Stimulated activated CD8-positive, alpha-beta memory T cell treated with anti-CD3 and anti-CD28 coated beads, Interleukin-4, amount 100 ng/mL, for 4 hours (primary cell): ENCODE measurements around the gene HES3.
"Not testable (repeated sequence)": the region's sequence is repeated elsewhere in the genome, so short reads cannot be mapped to it uniquely, and the experiment has no call there.

Source experiments
- DNase-seq, 2 donors: peaks; one replicate each; pipeline ENCODE4 v3.0.0-alpha.2; 2020; ENCODE audit warnings: low read depth in 2 of 2, low spot score in 1 of 2

HES3 gene

DNA sequence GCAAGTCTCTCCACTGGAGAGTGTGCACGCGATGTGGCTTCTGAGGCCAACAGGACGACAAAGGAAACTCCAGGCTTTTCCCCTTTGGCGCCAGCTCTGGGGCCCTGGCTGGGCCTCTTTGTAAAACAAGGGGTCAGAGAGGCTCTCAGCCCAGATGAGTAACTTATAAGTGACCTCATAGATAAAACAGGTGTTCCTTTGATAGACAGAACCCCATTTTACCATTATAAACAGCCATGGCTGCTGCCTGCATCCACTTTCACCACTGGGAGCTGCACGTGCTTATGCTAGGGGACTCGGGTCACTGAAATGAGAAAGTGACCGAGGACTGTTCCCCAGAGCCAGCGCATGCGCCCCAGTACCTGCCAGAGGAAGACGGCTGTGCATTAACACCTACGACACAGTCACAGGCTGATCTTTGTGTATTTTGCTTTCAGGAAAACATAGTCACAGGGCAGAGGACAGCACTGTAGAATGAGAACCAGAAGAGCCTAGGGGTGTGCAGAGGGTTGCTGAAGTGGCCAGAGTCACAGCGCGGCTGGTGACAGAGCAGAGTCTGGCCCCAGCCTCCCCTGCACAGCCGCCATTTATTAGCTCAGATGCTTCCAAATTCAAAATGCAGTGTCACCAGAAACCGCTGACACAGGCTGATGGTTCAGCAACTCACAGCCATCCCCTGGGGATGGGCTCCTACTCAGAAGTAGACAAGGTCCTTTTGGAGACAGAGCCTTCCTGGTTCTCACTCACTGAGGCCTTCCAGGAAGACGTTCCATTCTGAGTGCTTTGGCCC, 25.4 kb upstream of the HES3 start:
- DNase-seq, result no peak

DNA sequence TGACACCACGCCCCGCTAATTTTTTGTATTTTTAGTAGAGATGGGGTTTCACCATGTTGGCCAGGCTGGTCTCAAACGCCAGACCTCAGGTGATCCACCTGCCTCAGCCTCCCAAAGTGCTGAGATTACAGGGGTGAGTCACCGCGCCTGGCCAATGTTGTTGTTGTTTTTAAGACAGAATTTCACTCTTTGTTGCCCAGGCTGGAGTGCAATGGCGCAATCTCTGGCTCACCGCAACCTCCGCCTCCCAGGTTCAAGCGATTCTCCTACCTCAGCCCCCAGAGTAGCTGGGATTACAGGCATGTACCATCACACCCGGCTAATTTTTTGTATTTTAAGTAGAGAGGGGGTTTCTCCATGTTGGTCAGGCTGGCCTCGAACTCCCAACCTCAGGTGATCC, 24.3 kb upstream of the HES3 start:
- not testable (repeated sequence) for DNase-seq

DNA sequence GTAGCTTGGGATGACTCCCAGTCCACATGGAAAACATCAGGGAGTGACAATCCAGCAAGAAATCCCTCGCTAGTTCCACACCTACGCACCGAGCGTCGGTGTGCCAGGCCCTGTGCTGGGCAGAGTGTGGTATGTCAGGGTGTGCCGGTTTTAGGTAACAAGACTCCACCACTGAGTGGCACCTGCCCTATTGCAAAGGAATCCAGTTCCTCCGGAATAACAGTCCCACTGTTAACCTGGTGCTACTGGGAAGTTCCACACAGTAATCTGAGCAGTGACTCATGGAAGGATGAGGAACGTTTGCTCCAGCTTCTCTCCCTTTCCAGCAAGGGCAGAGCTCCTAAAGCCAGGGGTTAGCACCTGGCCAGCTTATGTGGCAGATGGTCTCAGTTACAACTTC, 23.7 kb upstream of the HES3 start:
- DNase-seq, result no peak

DNA sequence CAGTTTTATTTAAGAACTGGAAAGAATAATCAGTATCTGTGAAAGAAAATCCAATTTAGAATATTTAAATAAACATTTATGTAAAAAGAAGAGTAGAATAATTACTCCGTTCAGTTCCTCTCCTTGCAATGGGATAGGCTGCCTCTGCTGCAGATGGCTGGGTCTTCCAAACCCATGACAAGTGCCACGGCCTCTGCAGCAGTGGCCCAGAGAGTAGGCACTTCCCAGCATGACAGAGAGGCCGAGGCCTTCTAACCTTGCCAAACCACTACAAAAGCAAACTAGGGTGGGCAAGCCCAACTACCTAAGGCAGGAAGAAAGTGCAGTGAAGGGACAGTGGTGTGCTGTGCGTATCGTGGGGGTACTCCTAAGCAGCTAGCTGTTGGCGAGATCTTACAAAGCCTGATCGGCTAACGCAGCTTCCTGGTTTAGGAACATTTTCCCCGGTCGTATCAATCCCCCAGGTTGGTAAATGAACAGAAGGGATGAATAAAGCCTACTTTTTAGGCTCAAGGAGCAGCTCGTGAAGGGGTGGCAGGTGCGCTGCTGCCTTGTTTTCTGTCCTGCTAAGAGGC, 22.7 kb upstream of the HES3 start:
- DNase-seq, result no peak

DNA sequence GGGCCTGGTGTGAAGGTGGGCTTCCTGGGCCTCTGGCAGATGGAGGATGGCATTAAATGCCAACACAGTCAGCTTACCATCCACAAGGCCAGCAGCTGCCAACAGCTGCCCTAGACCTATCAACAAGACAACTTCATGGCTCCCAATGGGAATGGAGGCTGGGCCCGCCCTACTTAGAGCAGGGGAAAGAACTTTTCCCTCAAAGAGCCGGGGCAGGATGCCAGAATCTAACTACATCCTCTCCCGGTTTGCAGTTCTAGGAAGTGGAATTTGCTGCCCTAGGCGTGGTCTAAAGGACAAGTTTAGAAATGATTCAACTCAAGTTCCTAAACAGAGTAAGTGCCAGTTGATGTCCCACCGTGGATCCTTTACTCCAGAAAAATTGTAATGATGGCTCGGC, 21.3 kb upstream of the HES3 start:
- DNase-seq, result no peak

DNA sequence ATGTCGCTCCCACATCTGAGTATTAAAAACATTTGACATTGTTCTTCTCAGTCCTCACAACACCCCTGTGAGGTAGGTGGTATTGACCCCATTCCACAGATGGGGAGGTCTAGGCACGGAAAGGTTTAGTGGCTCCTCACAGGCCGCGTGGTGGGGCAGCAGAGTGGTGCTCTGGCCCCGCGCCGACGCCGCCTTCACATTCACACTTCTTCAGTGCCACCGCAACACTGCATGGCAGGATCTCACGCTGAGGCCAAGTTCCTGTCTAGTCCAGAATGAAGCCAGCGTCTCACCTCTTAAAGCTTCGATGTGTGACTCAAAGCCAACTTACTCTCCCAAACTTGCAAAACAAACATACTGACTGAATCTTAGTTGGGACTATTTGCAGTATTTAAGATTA, 20.4 kb upstream of the HES3 start:
- no peak for DNase-seq

DNA sequence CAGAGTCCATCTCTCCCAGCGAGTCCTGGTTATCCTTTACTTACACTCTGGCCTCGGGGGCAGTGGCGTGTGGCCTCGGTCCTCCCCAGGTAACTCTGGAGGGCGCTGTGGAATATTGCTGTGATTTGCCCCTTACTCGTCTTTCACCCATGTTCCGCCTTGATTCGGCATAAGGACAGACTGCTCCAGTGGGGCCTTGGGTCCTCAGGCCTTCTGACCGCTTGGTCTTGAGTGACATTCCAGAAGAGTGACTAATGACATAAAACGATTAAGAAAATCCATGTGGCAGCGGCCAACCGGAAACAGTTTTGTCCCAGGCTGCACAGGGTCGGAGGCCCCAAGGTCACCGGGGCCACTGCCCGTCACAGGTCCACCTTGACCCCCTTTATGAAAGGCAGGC, 19.3 kb upstream of the HES3 start:
- DNase-seq, result no peak

DNA sequence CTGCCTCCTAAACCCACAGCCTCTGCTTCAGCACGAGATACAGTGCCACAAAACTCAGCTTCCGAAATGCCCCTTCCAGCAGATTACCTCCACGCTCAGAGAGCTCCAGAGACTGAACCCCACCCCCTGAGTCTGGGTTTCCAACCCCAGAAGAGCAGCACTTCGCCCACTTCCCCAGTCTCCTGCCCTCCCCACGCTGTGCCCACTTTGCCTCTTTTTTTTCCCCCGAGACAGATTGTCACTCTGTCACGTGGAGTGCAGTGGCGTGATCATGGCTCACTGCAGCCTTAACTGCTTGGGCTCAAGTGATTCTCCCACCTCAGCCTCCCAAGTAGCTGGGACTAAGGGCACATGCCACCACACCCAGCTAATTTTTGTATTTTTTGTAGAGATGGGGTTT, 18.3 kb upstream of the HES3 start:
- no peak for DNase-seq

DNA sequence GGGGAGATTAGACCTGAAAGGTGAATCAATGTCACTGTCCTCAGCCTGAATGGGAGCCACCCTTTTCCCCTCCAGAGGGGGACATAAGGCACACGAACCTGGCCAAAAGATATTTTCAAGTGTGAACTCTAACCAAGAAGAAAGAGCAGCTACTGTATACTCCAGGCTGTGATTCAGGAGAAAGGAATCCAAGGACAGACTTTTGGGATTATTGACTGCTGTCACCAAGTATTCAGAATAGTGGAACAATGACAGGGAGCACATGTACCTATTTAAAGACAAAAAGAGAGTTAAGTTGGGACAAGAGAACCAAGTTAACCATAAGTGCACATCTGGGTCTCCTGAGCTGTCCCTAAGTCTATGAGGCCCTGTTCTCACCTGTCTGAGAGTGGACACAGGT, 10.6 kb upstream of the HES3 start:
- DNase-seq, result no peak

DNA sequence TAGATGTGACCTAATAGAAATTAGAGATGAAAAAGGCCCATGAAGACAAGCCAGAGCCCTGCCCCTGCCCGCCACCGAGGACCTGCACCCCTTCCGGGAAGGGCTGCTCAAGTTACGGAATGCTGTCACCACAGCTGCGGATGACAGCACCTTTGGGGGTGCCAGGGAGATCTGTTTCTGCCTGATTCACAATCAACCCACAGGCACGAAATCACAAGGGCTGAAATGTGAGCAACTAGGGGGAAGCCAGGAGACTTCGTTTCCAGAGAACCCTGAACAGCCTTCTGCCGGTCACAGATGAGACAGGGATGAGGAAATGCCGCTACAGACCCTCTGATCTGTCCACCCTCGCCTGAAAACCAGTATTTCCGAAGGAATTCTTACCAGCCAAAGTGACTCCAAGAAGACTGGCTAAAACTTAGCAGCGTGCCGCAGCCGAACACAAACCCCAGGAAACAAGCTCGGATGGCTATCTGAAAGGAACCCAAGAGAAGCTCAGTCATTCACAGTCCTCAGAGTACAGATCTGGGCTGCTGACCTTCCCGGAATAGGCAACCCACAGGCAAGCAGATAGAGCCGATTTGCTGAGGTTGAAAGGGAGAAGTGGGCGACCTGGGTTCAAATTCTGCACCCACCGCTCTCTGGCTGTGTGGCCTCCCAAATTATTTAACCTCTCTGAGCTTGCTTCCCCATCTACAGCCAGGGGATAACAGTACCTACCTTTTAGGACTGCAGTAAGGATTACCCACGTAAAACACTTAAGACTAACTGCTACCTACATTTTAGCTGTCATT, 9.3 kb upstream of the HES3 start:
- DNase-seq, result no peak

DNA sequence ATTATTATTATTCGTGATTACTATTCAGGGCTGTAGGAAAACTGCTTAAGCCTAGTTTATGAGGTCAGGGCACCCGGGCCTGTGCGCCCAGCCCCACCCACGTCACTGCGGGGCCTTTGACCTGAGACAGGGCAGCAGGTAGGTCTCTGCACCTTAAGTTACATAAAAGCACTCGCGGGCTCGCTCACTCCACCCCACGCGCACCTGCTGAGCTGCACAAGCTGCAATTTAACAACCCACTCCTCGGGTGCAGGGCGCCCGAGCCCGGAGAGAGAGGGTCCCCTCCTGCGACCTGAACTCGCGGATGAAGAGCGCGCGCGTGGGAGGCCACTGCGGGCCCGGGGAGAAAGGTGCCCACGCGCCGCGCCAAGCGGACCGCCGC, 8.7 kb upstream of the HES3 start:
- DNase-seq, result no peak

DNA sequence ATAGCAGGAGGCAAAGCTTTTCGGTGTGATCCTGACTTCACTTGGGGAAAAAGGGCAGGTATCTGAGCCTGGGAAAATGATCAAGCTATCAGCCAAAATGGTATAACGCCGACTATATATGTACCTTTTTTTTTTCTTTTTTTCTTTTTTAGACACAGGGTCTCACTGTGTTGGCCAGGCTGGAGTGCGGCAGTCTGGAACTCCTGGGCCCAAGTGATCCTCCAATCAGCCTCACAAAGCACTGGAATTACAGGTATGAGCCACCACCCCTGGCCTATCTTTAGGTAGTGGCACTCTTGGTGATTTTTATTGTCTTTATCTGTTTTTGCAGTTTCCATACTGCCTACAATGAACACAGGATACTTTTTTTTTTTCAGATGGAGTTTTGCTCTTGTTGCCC, 6.9 kb upstream of the HES3 start:
- no peak for DNase-seq

DNA sequence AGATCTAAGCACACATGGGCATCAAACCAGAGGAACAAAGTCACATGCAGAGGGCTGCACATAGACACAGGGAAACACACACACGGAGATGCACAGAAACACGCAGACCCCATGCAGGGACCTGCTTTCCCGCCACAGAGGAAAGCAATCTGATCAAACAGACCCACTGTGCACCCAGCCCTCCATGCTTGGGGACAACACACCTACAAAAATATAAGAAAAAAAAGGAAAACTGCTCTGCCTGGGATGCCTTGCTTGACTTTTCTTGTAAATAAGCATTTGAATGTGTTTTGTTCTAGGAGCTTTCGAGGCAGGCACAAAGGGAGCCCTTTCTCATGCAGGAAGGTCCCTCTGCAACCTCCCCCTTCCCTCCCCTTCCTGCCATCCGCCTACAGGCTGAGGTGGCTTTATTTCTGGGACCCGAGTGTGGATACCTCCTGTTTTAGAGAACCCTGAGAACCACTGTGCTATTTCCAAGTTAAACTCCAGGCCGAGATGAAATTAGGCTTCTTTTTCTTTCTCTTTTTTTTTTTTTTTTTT, 4.7 kb upstream of the HES3 start:
- DNase-seq, result no peak

DNA sequence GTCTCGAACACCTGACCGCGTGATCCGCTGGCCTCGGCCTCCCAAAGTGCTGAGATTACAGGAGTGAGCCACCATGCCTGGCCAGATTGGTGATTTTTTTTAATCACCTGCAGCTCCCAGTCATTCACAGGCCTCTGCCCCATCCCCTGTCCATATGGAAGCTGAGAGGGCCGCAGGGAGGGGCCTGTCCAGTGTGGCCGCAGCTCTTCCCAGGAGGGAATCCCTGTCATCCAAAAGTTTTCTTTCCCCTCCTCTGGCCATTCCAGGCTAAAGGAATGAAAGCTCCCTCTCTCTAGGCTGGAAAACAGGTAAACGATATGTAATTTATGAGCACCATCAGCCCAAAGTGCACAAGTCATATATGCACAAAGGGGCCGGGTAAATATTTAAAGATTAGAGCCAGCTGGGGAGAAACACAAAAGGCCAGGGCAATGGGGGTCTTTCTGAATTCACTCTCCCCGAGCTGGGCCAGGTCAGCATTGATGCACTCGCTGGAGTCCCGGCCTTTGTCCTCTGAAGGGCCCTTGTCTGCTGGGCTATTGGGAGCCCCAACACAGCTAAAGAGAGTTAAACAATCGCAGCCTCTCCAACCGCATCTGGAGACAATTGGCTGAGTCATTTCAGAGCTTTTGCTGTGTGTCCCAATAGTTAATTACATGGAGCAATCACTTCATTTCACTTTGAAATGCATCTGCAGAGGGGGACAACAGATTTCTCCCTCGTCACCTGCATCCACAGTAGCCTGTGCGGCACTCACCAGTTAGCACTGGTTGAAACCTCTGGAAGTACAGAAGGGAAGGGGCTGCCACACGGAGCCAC, 3.8 kb upstream of the HES3 start:
- DNase-seq, result no peak

DNA sequence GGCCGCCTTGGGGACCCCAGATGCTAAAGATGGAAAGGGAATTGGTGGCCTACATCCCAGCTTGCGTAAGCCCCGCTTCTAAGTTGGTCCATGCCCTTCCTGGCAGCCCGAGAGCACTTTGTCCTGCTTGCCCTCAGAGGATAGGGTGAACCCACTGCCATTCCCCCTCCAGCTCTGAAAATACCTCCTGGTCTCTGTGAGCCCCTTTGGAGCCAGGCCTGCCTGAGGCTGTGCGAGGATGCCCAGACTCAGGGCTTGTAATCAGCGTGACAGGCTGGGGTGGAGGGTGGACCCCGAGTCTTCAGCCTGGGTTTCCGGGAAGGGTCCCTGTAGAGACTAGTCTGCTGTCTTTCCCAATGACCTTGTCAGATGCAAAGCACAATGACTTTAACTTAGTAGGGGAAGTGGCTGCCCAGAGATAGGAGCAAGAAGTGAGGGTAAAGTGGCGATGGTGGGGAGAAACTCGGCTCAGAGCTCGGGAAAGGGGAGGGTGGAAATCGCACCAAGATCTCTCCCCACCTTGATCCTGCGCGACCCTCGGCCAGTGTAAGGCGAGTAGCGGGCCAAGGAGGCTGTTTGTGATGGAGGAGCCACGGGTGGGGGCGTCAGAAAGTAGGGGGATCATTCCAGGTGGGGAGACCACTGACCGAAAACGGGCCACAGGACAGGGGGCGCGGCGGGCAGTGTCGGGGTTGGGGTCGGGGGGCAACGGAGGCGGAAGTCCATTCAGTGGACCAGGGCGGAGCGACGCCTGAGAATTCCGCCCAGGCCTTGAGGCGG, 2.7 kb upstream of the HES3 start:
- no peak for DNase-seq

DNA sequence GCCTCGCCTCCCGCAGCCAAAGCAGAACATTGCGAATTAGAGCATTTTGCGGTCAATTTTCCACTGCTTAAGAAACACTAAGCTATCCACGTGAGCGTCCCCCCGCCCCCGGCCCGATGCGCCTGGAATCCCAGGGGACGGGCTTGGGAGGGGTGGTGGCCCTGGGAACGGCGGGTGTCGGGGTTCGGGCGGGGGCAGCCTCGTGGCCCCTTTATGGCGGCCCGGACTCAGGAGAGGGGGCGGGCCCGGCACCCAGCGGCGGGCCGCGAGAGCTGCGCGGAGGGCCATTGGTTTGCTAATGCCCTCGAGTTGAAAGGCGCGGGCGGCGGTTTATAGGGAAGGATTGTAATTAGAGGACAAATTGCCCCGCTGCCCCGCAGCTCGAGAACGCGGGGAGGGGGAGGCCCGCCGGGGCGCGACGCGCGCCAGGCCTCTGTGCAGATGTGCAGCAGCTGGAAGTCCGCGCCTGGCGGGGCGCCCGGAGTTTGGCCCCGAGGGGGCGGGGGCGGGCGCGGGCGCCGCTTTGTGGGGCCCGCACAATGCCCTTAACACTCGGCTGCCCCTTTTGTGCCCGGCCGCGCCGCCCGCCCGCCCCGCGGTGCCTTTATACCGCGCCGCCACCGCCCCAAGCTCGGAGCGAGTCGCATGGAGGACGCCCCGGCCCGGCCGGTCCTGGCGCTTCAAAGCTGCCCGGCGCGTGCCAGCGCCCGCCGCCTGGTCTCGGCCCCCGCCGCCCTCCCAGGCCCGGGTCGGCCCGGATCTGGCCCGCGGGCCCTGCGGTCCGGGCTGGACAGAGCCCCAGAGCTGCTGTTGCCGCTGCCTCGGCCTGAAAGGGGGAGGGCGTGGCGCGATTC, 1.9 kb upstream of the HES3 start:
- DNase-seq, result no peak

DNA sequence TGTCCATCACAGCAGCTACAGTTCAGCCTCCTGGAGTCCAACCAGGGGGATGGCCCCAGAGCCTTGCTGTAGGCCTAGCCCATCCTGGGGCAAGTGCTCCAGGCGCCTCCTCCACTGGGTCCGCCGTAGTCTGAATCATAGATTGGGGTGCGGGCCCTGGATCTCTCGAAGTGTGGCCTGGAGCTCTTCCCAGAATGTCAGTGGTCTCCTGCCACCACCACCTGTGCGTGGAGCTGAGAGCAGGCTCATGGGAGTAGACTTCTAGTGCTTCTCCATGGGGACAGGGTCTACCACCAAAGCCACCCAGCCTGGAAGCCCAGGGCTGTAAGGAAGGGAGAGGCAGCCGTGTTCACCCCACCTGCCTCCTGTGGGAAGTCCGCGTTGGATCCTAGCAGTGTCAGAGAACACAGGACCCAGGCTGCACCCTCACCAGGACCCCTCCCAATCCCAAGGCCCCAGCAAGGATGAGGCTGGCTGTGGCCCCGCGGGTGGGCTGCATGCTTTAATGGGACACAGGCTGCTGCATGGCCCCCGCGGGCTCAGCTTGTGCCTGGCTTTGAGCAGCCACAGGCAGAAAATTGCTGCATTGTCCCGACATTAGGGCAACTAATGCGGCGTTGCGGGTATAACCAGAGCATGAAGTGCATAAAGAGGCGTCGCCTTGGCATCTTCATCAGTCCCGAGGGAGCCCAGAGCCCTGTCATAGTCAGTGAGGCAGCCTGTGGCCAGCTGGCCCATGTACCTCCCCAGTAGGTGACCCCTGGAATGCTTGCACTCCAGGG, 735 bp upstream of the HES3 start:
- DNase-seq, result no peak

DNA sequence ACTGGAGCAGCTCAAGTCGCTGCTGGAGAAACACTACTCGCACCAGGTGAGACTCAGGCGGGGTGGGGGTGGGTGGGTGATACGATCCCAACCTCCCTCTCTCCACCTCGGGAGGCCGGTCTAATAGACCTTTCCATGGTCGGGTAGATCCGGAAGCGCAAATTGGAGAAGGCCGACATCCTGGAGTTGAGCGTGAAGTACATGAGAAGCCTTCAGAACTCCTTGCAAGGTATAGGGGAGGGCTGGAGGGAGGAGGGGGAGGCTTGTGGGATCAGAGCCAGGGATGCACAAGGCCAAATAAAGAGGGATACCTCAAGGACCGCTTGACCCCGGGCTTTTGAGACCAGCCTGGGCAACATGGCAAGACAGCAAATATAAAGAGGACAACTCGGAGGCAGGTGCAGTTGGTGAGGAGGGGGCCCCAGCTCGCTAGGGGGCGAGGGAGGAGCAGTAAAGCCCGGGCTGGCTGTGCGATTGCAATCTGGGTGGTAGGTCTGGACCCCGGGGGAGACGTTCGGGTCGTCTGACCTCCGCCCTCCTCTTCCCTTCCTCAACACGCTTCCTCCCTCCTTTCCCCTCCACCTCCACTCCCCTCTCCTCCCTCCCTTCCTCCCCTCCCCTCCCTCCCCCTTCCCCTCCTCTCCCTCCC, 546 bp downstream of the HES3 start:
- no peak for DNase-seq
